GM12873 (cell line): ENCODE data around the gene ZNF408.

Experiments used
- CTCF ChIP-seq: IDR thresholded peaks from 2 replicates; pipeline ENCODE4 v1.5.1; 2012; ENCODE audit warnings: low read depth, mild to moderate bottlenecking, moderate library complexity, low read length, control low read depth; ENCODE audit not compliant: insufficient read depth; ENCODE audit errors: missing control alignments

Gene ZNF408

GRCh38 chr11:46694607-46695006, 6.2 kb upstream of the ZNF408 start:
- TF ChIP-seq CTCF = no peak

- no peak for TF ChIP-seq CTCF
These were observed 5.3 kb upstream of the ZNF408 start for GRCh38 chr11:46695345-46696211.

- no peak for TF ChIP-seq CTCF
These were observed 4.6 kb upstream of the ZNF408 start for GRCh38 chr11:46696212-46696558.

- TF ChIP-seq CTCF = no peak
These were observed 3.5 kb upstream of the ZNF408 start for GRCh38 chr11:46697303-46697702.

GRCh38 chr11:46697723-46698122, 3.1 kb upstream of the ZNF408 start:
- no peak for TF ChIP-seq CTCF

GRCh38 chr11:46698597-46698996, 2.2 kb upstream of the ZNF408 start:
- TF ChIP-seq CTCF = no peak

- TF ChIP-seq CTCF = no peak
These were observed 335 bp downstream of the ZNF408 start for GRCh38 chr11:46701078-46701654.
